Lower leg skin (tissue), 4 donors: Measurements from ENCODE around the gene SLC38A10. TPM values are rescaled to one million over a fixed set of nuclear protein-coding genes. Genes with fewer than 3 reads are reported as not detected.

Source experiments
- DNase-seq, 2 donors: peaks; one replicate each; pipeline ENCODE4 v3.0.0-alpha.2; 2019; ENCODE audit warnings: low spot score in 2 of 2
- H3K4me3 ChIP-seq: fragments of 200-600 bp; sonication (generic); 2 replicates; pipeline ENCODE4 v1.5.1; 2017; ENCODE audit warnings: mild to moderate bottlenecking, low read depth; ENCODE audit not compliant: poor library complexity, severe bottlenecking
- POLR2A ChIP-seq, 2 donors: fragments of 450-650 bp; IDR thresholded peaks; one replicate each; pipeline ENCODE4 v1.6.1; 2016 to 2017; ENCODE audit warnings: antibody characterized with exemption in 2 of 2, mild to moderate bottlenecking in 1 of 2, moderate library complexity in 1 of 2
- WGBS, 2 donors: methylation state at CpG; one replicate each; pipeline ENCODE4 v1.1.5; 2018; 5-methylcytosine and 5-hydroxymethylcytosine counted together
- intact Hi-C: fragments of 100-400 bp; cut with DNase I; formaldehyde crosslinking; loops from one replicate; pipeline ENCODE4 v1.15.0; 2023; ENCODE audit warnings: low total_unique reads
- total RNA-seq, 4 donors: library from RNA; depleted of rRNA; stranded (reverse); fragments of >200 nt; gene quantifications; one replicate each; pipeline ENCODE4 v1.1.0, GENCODE V29; 2016
- TF ChIP-seq, protein P1 (sequence below), 3 donors: fragments of 450-650 bp; IDR thresholded peaks; one replicate each; pipeline ENCODE4 v1.5.1; 2016; ENCODE audit warnings: antibody characterized with exemption in 3 of 3, mild to moderate bottlenecking in 3 of 3, moderate library complexity in 2 of 3

Gene SLC38A10
- total RNA-seq, 4 donors from 2014 or later, result 47.5 to 100 (median 73.3) TPM

GRCh38 chr17:81305051-81305630 is 10.0 kb upstream of the SLC38A10 start:
- TF ChIP-seq POLR2A (IDR thresholded peaks at IDR 0.05), result no peak
- TF ChIP-seq, protein P1, sequence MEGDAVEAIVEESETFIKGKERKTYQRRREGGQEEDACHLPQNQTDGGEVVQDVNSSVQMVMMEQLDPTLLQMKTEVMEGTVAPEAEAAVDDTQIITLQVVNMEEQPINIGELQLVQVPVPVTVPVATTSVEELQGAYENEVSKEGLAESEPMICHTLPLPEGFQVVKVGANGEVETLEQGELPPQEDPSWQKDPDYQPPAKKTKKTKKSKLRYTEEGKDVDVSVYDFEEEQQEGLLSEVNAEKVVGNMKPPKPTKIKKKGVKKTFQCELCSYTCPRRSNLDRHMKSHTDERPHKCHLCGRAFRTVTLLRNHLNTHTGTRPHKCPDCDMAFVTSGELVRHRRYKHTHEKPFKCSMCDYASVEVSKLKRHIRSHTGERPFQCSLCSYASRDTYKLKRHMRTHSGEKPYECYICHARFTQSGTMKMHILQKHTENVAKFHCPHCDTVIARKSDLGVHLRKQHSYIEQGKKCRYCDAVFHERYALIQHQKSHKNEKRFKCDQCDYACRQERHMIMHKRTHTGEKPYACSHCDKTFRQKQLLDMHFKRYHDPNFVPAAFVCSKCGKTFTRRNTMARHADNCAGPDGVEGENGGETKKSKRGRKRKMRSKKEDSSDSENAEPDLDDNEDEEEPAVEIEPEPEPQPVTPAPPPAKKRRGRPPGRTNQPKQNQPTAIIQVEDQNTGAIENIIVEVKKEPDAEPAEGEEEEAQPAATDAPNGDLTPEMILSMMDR (IDR thresholded peaks at IDR 0.05), result no peak
- WGBS, 2 donors, result 83 to 88% methylated on average over 13 of the region's 13 CpGs
- intact Hi-C loops, result no loop called here
- H3K4me3 ChIP-seq, result no peak overlapping the region
- DNase-seq, result no peak

DNA sequence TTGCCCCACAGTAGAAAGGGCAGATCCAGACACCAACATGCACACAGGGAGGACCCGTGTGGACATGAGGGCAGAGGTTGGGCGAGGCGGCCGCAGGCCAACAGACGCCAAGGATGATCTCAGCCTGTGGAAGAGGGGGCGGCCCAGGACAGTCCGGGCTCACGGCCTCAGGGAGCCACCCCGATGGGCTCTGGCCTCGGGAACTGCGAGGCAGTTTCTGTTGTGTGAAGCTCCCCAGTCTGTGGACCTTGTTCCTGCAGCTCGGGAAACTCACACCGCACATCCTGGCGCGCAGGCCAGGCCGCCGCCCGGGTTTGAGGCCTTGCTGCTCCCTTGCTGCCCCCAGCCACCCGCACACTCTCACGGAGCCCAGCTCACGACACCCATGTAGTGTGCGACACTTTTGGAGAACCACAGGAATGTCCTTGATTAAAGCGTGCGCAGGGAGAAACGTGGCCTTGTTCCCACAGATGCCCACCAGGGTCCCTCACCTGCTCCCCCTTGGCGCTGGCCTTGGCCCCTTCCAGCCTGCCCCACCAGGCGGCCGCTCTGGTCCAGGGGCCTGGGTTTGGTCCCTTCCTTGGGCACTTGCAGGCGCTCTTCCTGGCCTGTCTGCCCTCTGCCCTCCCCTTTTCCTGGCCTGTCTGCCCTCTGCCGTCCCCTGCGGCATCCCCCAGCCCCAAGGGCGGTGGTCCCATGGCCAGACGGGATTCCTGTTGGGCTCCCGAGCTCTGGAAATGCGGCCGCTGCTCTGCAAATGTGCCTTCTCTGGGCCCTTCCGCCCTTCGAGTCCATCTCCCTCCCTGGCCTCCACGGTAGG is 9.3 kb upstream of the SLC38A10 start:
- DNase-seq, result no peak
- no peak for TF ChIP-seq POLR2A (IDR thresholded peaks at IDR 0.05)
- TF ChIP-seq, protein P1 (IDR thresholded peaks at IDR 0.05), result no peak
- 88 to 95% methylated on average over 32 to 37 of the region's 39 CpGs for WGBS, 2 donors
- intact Hi-C loops, result no loop called here
- H3K4me3 ChIP-seq, result no peak overlapping the region

DNA sequence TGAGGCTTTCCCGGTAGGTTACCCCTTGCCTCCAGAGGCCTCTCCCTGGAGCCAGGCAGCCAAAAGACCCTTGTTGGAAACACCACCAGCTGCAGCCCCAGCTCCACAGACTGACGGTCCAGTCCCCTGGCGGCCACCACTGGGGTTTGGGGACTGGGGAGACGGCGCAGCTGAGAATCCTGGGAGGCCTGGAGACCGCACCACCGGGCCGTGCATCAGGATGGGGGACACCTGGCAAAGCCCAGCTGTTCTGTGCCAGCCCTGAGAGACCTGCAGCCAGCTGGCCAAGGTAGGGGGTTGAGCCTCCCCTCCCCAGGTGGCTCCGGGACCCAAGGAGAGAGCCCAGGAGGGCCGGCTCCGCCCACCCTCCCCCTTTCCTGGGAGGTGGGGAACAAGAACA is 8.3 kb upstream of the SLC38A10 start:
- no peak for DNase-seq
- intact Hi-C loops, result no loop called here

DNA sequence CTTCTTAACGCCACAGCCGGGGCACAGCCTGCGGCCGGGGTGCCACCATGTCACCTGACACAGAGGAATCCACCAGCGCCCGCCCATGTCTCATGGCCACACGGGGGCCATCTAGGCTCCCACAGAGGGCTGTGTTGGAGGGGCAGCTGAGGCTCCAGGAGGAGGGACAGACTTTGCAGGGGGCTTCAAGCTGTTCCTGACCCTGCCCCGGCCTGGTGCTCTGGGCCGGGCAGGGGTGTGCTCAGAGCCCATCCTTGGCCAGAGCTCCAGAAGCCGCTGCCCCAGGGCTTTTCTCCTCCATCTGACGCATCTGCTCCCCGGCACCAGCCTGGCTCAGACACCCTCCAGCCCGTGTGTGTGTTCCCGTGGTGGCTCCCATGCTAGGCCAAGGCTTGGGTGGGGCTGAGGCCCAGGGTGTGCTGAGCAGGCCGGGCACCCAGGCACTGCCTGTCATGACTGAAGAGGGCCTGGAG is 7.8 kb upstream of the SLC38A10 start:
- intact Hi-C loops, result no loop called here
- no peak for TF ChIP-seq POLR2A (IDR thresholded peaks at IDR 0.05)
- TF ChIP-seq, protein P1 (IDR thresholded peaks at IDR 0.05), result no peak
- 59 to 69% methylated on average over 3 to 14 of the region's 15 CpGs for WGBS, 2 donors
- no peak for DNase-seq
- H3K4me3 ChIP-seq, result no peak overlapping the region

More for the DNA sequence above, 8.3 kb upstream of the SLC38A10 start:
- TF ChIP-seq POLR2A (IDR thresholded peaks at IDR 0.05), result no peak
- TF ChIP-seq, protein P1 (IDR thresholded peaks at IDR 0.05), result no peak
- no peak overlapping the region for H3K4me3 ChIP-seq
- 86 to 97% methylated on average over 4 to 8 of the region's 11 CpGs for WGBS, 2 donors

DNA sequence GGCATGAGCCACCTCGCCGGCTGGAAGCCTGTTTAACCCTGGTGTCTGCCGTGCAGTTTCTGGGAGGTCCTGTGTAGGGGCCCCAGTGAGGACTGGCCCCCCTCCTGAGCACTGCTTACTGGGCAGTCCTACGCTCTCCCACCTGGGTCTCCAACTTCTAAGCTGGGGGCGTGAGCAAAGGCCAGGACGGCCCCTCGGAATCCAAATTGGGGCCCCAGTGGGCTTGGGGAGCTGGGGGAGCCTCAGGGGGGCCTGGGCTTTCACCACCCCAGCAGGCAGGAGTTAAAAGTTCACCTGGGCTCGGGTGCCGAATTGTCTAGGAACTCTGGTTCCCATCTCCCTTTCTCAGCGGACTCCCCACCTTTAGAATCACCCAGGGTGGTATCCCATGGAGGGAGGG is 7.2 kb upstream of the SLC38A10 start:
- no peak for DNase-seq
- 79 to 85% methylated on average over 6 to 7 of the region's 10 CpGs for WGBS, 2 donors
- no peak for TF ChIP-seq POLR2A (IDR thresholded peaks at IDR 0.05)
- TF ChIP-seq, protein P1 (IDR thresholded peaks at IDR 0.05), result no peak
- no peak overlapping the region for H3K4me3 ChIP-seq
- intact Hi-C loops, result no loop called here
